Keratinocyte (primary cell): Measurements from ENCODE around the gene SLC29A1.

Source experiments
- EZH2 ChIP-seq: IDR thresholded peaks from one replicate; pipeline ENCODE4 v1.6.1; 2012; ENCODE audit warnings: inconsistent platforms, mild to moderate bottlenecking, low read length, moderate library complexity
- TF ChIP-seq, protein P1 (sequence below), 3 experiments: IDR thresholded peaks in 1 of 3; conservative IDR thresholded peaks in 1 of 3; optimal IDR thresholded peaks in 1 of 3; 2 replicates in 2 of 3; 3 replicates in 1 of 3; pipeline versions ENCODE3 to v1.5.1; 2011; ENCODE audit warnings: low read length in 3 of 3, mild to moderate bottlenecking in 3 of 3, moderate library complexity in 2 of 3, control low read depth in 1 of 3, inconsistent platforms in 1 of 3; ENCODE audit not compliant: insufficient read depth in 2 of 3; ENCODE audit errors: extremely low read depth in 1 of 3

DNA sequence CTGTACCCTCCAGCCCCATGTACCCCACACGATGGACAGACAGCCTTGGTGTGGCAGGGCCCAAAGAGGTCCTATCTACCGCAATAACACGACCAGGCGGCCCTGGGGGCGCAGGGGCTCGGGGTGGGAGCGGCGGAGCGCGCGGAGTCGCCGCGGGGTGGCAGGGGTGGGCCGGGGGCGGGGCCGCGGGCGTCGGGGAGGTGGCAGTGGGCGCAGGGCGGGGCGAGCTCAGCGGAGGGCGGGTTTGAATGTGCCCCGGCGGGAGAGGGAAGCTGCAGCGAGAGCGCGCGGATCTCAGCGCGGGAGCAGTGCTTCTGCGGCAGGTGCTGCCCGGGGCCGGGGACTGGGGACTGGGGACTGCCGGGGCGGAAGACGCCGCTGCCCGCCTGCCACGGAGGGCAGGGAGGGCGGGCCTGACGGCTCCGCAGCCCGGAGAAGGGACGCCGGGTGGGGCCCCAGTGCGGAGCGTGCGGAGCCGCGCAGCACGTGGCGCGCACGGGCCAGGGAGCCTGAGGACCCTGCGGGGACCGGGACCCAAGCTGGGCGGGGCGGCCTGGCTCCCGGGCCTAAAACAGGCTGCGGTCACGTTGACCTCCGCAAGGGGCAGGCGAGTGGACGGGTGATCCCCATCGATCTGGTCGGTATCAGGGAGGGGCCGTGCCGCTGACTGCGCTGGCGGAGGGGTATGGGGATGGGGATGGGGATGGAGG, at the start of gene SLC29A1:
- TF ChIP-seq, protein P1, sequence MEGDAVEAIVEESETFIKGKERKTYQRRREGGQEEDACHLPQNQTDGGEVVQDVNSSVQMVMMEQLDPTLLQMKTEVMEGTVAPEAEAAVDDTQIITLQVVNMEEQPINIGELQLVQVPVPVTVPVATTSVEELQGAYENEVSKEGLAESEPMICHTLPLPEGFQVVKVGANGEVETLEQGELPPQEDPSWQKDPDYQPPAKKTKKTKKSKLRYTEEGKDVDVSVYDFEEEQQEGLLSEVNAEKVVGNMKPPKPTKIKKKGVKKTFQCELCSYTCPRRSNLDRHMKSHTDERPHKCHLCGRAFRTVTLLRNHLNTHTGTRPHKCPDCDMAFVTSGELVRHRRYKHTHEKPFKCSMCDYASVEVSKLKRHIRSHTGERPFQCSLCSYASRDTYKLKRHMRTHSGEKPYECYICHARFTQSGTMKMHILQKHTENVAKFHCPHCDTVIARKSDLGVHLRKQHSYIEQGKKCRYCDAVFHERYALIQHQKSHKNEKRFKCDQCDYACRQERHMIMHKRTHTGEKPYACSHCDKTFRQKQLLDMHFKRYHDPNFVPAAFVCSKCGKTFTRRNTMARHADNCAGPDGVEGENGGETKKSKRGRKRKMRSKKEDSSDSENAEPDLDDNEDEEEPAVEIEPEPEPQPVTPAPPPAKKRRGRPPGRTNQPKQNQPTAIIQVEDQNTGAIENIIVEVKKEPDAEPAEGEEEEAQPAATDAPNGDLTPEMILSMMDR (optimal IDR thresholded peaks at IDR 0.05 in 1 of 3, IDR thresholded peaks at IDR 0.05 in 1 of 3, conservative IDR thresholded peaks at IDR 0.05 in 1 of 3; ENCODE audit: extremely low read depth in 1 of 3, insufficient read depth in 2 of 3, low read length in 3 of 3) = no peak
- TF ChIP-seq EZH2 = no peak
